Femur (tissue), 1 donor: Measurements from ENCODE around the gene GTPBP8.
"Not testable (repeated sequence)": the region's sequence is repeated elsewhere in the genome, so short reads cannot be mapped to it uniquely, and the experiment has no call there.

Experiments
- DNase-seq: peaks from one replicate; pipeline ENCODE4 v3.0.0-alpha.2; 2017

GTPBP8 gene

GRCh38 chr3:113002037-113002436 lies 11.3 kb downstream of the GTPBP8 start:
- no peak for DNase-seq

DNA sequence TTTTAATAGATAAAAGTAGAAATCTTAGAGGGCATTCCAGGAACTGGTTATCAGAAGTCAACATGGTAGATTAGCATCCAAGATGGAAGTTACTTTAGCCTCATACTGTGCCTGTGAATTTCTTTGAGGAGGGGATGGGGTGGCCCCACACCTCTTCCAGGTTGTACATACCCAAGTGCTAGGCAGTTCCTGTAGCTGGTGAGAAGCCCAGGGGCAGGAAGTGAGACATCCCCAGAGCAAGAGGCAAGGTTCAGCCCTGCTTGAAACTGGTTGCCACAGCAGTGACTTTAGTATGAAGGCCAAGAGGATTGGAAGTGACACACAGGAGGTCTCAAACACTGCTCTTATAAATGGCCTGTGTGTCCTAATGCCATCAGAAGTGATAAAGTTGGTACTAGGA lies 11.9 kb downstream of the GTPBP8 start:
- DNase-seq: no peak

DNA sequence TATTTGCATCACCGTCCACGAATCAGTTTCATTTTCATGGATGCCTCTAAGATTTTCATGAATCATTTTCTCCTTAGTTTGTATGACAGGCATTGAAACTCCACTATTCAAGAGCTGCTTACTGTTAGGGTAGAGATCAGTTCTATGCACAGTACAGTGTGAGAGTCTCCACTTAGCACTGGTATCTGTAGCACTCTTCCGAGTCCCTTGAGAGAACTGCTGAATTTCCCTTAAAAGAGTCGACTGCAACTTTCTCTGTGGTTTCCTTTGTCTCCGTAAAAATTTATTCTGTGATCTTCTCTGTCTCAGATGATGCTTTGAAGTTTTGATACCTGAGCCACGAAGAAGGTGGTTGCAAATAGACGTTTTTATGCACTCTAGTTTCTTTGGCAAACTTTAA lies 14.8 kb downstream of the GTPBP8 start:
- DNase-seq: no peak

DNA sequence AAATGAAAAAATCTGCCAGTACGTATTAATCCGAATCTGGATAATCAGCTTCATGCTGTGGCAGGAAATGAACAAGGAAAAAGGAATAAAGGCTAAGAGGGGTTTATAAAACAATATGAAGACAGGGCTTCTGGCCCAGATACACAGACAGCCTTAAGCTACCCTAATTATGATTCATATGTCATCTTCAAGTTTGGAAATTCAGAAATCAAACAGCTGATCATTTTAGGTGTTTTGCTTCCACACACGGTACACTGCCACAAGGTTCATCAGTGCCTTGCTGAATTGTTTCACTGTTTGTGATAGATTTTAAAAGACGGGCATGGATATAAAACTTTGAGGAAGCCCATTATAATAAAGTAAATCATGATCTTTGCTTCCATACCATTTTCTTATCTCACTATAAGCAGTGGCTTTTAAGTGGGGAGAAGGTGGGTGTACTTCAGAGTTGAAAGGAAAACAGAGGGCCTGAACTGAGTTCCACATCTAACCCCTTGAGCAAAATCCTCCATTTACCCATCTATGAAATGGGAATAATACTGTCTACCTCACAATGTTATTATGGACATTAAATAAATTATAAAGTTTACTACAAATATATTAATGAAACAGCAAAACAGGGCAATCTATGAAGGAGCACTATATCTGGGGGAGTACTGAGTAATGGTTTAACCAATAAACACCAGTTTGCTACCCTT lies 15.7 kb downstream of the GTPBP8 start:
- no peak for DNase-seq

DNA sequence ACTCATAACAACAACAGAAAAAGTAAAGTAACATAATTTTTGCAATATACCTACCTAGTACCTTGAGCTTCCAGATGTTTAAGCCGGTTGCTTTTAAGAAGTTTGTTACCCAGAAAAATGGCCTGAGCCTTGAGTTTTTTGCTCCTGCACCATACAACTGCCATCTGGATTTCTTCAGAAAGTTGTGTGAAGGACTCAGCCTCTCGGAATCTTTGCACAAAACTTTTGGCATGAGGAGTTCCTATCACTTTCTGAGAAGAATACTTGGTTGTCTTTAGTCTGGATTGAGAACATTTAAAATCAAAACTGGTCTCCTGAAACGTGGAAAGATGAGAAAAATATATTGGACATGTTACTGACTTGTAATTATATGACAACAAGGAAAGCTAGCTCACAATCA lies 17.3 kb downstream of the GTPBP8 start:
- DNase-seq: no peak

- DNase-seq: no peak
These were observed 22.8 kb downstream of the GTPBP8 start for GRCh38 chr3:113013593-113013992.

DNA sequence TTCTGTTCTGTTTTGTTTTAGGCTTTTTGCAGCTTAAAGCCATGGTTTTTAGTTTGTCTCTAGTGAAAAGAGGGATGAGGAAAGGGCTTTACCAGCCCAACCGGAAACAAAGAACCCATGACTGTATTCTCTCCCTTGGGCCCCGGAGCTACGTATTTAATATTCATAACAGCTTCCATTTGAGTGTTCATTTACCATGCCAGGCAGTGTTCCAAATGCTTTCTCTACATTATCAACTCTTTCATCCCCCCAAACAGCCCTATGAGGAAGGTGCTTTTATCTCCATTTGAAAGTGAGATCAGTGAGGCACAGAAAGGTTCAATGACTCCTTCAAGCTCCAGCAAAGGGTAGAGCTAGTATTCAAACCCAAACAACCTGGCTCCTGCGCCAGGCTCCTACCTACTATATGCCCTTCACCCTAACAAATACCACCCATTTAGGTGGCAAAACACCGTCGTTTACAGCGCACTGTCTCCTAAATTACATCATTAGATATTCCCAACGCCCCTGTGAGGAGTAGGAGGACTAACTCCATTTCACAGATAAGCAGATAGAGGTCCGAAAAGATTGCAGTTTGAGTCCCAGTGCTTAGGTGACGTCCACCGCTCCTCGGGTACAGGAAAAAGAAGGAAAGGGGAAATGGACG lies 27.9 kb downstream of the GTPBP8 start:
- peak; percentile 24 for DNase-seq

GRCh38 chr3:113019182-113020137 lies 28.7 kb downstream of the GTPBP8 start:
- DNase-seq: peak; percentile 95

GRCh38 chr3:113021471-113021870 lies 30.7 kb downstream of the GTPBP8 start:
- no peak for DNase-seq

- DNase-seq: no peak
These were observed 43.2 kb downstream of the GTPBP8 start for GRCh38 chr3:113034011-113034410.

DNA sequence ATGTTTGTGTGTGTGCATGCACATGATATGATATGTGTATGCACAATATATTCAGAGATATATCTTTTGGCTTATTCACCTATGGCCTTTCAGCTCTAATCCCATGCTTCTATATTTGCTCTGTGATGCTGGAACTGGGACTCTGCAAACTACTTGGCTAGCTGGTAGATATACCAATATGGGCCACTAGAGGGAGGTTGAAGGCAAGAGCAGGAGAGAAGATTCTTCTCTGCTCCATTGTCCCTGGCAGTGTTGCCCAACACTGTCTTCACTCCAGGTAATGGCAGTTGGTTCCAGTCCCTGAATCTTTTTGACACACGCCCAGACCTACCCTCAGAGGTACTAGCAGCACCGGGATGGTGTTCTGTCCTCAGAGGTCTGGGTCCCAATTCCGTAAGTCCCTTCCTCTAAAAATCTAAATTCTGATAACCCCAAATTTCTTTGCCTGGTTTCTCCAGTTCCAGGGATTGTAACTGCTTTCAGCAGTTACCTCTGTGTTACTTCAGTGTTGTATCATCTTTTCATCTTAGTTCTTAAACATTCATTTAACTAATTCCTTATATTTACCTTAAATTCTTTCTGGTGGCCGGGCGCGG lies 44.7 kb downstream of the GTPBP8 start:
- DNase-seq: peak; percentile 43

DNA sequence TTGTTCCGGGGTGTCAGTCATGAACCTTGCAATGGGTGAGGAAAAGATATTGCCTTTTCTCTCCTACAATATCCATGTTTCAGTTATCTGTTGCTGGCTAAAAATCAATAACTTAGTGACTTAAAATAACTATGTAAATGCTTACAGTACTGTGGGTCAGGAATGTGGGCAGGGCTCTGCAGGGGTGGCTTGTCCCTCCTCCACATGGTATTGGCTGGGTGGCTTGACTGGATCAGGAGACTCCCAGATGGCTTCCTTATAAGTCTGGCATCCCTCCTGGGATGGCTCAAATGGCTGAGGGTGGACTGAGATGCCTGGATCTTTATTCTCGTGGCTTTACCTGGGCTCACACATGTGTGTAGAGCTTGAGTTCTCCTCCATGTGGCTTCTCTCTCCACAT lies 47.5 kb downstream of the GTPBP8 start:
- no peak for DNase-seq

GRCh38 chr3:113039546-113039945 lies 48.8 kb downstream of the GTPBP8 start:
- DNase-seq: no peak

DNA sequence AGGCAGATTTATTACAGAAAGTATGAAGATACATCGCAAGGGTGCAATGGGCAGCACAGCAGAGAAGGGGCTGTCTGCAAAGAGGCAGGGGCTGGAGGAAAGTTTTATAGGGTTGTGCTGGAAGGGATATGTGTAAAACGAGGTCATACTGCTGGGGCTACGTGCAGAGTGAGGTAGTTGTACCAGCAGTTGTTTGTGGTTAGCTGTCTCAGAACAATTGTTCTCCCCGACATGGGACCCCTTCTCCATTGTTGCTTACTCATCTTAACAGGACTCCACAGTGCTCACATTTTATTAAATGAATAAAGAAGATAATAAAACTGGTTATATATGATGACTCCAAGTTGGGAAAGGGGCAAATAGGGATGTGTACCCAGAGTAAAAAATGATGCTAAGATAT lies 49.4 kb downstream of the GTPBP8 start:
- DNase-seq: no peak

- no peak for DNase-seq
These were observed 52.9 kb downstream of the GTPBP8 start for GRCh38 chr3:113043686-113044085.

DNA sequence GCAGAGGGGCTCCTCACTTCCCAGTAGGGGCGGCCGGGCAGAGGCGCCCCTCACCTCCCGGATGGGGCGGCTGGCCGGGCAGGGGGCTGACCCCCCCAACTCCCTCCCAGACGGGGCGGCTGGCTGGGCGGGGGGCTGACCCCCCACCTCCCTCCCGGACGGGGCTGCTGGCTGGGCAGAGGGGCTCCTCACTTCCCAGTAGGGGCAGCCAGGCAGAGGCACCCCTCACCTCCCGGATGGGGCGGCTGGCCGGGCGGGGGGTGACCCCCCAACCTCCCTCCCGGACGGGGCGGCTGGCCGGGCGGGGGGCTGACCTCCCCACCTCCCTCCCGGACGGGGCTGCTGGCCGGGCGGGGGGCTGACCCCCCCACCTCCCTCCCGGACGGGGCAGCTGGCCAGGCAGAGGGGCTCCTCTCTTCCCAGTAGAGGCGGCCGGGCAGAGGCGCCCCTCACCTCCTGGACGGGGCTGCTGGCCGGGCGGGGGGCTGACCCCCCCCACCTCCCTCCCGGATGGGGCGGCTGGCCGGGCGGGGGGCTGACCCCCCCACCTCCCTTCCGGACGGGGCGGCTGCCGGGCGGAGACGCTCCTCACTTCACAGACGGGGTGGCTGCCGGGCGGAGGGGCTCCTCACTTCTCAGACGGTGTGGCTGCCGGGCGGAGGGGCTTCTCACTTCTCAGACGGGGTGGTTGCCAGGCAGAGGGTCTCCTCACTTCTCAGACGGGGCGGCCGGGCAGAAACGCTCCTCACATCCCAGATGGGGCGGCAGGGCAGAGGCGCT lies 55.6 kb downstream of the GTPBP8 start:
- DNase-seq: not testable (repeated sequence)

GRCh38 chr3:113051302-113051711 lies 60.5 kb downstream of the GTPBP8 start:
- peak; percentile 93 for DNase-seq
